H9 (cell line): ENCODE results near the gene ACOT11. TPM values are rescaled to one million over a fixed set of nuclear protein-coding genes. Genes with fewer than 3 reads are reported as not detected.

ENCODE experiments used
- DNase-seq: peaks from one replicate; pipeline ENCODE4 v3.0.0-alpha.2; 2017
- H2AFZ ChIP-seq: one replicate; pipeline ENCODE4 v1.6.1; 2013; ENCODE audit warnings: mild to moderate bottlenecking, low read length, control low read depth, moderate library complexity
- H2AK5ac ChIP-seq: 2 replicates; pipeline ENCODE4 v1.6.1; 2013; ENCODE audit warnings: low read length, control low read depth, mixed read lengths; ENCODE audit not compliant: insufficient read length
- H2BK120ac ChIP-seq: one replicate; pipeline ENCODE4 v1.6.1; 2013; ENCODE audit warnings: low read depth, mild to moderate bottlenecking, low read length, control low read depth, inconsistent platforms; ENCODE audit not compliant: poor library complexity, severe bottlenecking
- H2BK12ac ChIP-seq: 2 replicates; pipeline ENCODE4 v1.6.1; 2013; ENCODE audit warnings: low read length, control low read depth, mixed read lengths, low read depth; ENCODE audit not compliant: insufficient read length
- H2BK15ac ChIP-seq: 2 replicates; pipeline ENCODE4 v1.6.1; 2013; ENCODE audit warnings: low read depth, low read length, control low read depth
- H2BK20ac ChIP-seq: one replicate; pipeline ENCODE4 v1.6.1; 2013; ENCODE audit warnings: low read depth, mild to moderate bottlenecking, low read length, control low read depth, inconsistent platforms; ENCODE audit not compliant: poor library complexity, severe bottlenecking
- H2BK5ac ChIP-seq: 2 replicates; pipeline ENCODE4 v1.6.1; 2013; ENCODE audit warnings: low read length, control low read depth, mixed read lengths; ENCODE audit not compliant: insufficient read length
- H3K14ac ChIP-seq: 2 replicates; pipeline ENCODE4 v1.6.1; 2013; ENCODE audit warnings: low read length, control low read depth; ENCODE audit not compliant: insufficient read depth
- H3K18ac ChIP-seq: 2 replicates; pipeline ENCODE4 v1.6.1; 2013; ENCODE audit warnings: low read depth, mild to moderate bottlenecking, mixed read lengths, low read length, control low read depth; ENCODE audit not compliant: insufficient read length
- H3K23ac ChIP-seq: 2 replicates; pipeline ENCODE4 v1.6.1; 2013; ENCODE audit warnings: low read length, control low read depth, mixed read lengths, low read depth; ENCODE audit not compliant: insufficient read length
- H3K23me2 ChIP-seq: 2 replicates; pipeline ENCODE4 v1.6.1; 2013; ENCODE audit warnings: low read depth, mild to moderate bottlenecking, mixed read lengths, low read length, control low read depth; ENCODE audit not compliant: insufficient read length, poor library complexity, severe bottlenecking
- H3K27ac ChIP-seq: 2 replicates; pipeline ENCODE4 v1.5.1; 2013; ENCODE audit warnings: low read length, control low read depth, mixed read lengths, low read depth; ENCODE audit not compliant: insufficient read length
- H3K27me3 ChIP-seq: 2 replicates; pipeline ENCODE4 v1.6.1; 2013; ENCODE audit warnings: low read length, control low read depth, inconsistent platforms; ENCODE audit not compliant: insufficient read depth
- H3K4ac ChIP-seq: 2 replicates; pipeline ENCODE4 v1.6.1; 2013; ENCODE audit warnings: low read depth, mild to moderate bottlenecking, control low read depth, inconsistent platforms, low read length, moderate library complexity
- H3K4me1 ChIP-seq: 2 replicates; pipeline ENCODE4 v1.6.1; 2013; ENCODE audit warnings: low read length, control low read depth, inconsistent platforms; ENCODE audit not compliant: insufficient read depth
- H3K4me2 ChIP-seq: 2 replicates; pipeline ENCODE4 v1.6.1; 2013; ENCODE audit warnings: low read length, control low read depth, mixed read lengths; ENCODE audit not compliant: insufficient read length, insufficient read depth
- H3K56ac ChIP-seq: 2 replicates; pipeline ENCODE4 v1.6.1; 2013; ENCODE audit warnings: low read depth, mild to moderate bottlenecking, mixed read lengths, low read length, control low read depth; ENCODE audit not compliant: insufficient read length
- H3K79me1 ChIP-seq: 2 replicates; pipeline ENCODE4 v1.6.1; 2013; ENCODE audit warnings: low read depth, mild to moderate bottlenecking, moderate library complexity, low read length, control low read depth, inconsistent platforms; ENCODE audit not compliant: insufficient read depth, poor library complexity, severe bottlenecking
- H3K79me2 ChIP-seq: 2 replicates; pipeline ENCODE4 v1.6.1; 2013; ENCODE audit warnings: low read length, control low read depth, inconsistent platforms; ENCODE audit not compliant: insufficient read depth
- H3K9ac ChIP-seq: 2 replicates; pipeline ENCODE4 v1.6.1; 2013; ENCODE audit warnings: low read length, control low read depth, mixed read lengths; ENCODE audit not compliant: insufficient read length; ENCODE audit errors: extremely low read depth
- H3K9me3 ChIP-seq: one replicate; pipeline ENCODE4 v1.6.1; 2013; ENCODE audit warnings: low read depth, low read length, inconsistent platforms; ENCODE audit not compliant: control insufficient read depth
- H3T11ph ChIP-seq: one replicate; pipeline ENCODE4 v1.6.1; 2013; ENCODE audit warnings: mild to moderate bottlenecking, low read length, control low read depth, inconsistent platforms
- H4K20me1 ChIP-seq: one replicate; pipeline ENCODE4 v1.6.1; 2013; ENCODE audit not compliant: control insufficient read depth, insufficient read length, insufficient read depth
- H4K5ac ChIP-seq: 2 replicates; pipeline ENCODE4 v1.6.1; 2013; ENCODE audit warnings: low read depth, mild to moderate bottlenecking, mixed read lengths, low read length, control low read depth; ENCODE audit not compliant: insufficient read length
- H4K8ac ChIP-seq: replicated peaks from 2 replicates; pipeline ENCODE4 v1.6.1; 2013; ENCODE audit warnings: low read length, control low read depth, mixed read lengths, low read depth; ENCODE audit not compliant: insufficient read length
- H4K91ac ChIP-seq: 2 replicates; pipeline ENCODE4 v1.6.1; 2013; ENCODE audit warnings: low read depth, mild to moderate bottlenecking, moderate library complexity, mixed read lengths, low read length, control low read depth; ENCODE audit not compliant: insufficient read length
- H3K27ac Mint-ChIP-seq, 3 experiments: 2 replicates in 2 of 3; 3 replicates in 1 of 3; pipeline ENCODE4 v1.8.0; 2020 to 2021; ENCODE audit warnings: mixed read lengths in 3 of 3, mild to moderate bottlenecking in 1 of 3, moderate library complexity in 1 of 3
- H3K27me3 Mint-ChIP-seq: 2 replicates; pipeline ENCODE4 v1.8.0; 2021; ENCODE audit warnings: low read depth, mild to moderate bottlenecking, moderate library complexity, mixed read lengths
- H3K36me3 Mint-ChIP-seq, 3 experiments: 2 replicates in 2 of 3; 3 replicates in 1 of 3; pipeline ENCODE4 v1.8.0; 2020 to 2021; ENCODE audit warnings: low read depth in 3 of 3, mixed read lengths in 3 of 3; ENCODE audit not compliant: insufficient read depth in 1 of 3
- H3K4me1 Mint-ChIP-seq, 2 experiments: 2 replicates each; pipeline ENCODE4 v1.8.0; 2020; ENCODE audit warnings: mixed read lengths in 2 of 2
- H3K4me3 Mint-ChIP-seq, 2 experiments: 2 replicates in 1 of 2; 3 replicates in 1 of 2; pipeline ENCODE4 v1.8.0; 2020 to 2021; ENCODE audit warnings: mild to moderate bottlenecking in 2 of 2, mixed read lengths in 2 of 2, moderate library complexity in 1 of 2
- H3K9me3 Mint-ChIP-seq, 2 experiments: 2 replicates in 1 of 2; 3 replicates in 1 of 2; pipeline ENCODE4 v1.8.0; 2020; ENCODE audit warnings: mild to moderate bottlenecking in 2 of 2, mixed read lengths in 2 of 2, moderate library complexity in 1 of 2
- WGBS: extraction: QIAGEN DNeasy Blood & Tissue Kit; methylation state at CpG from one replicate; pipeline ENCODE4 v1.1.7; 2013; ENCODE audit warnings: missing lambda C conversion rate, low lambda C conversion rate, mixed read lengths; ENCODE audit not compliant: insufficient read length; ENCODE audit errors: extremely low coverage; 5-methylcytosine and 5-hydroxymethylcytosine counted together
- total RNA-seq: library from RNA; stranded (reverse); gene quantifications from 2 replicates; pipeline ENCODE4 v1.2.1, GENCODE V29; 2021
- TF ChIP-seq, protein P1 (sequence below): fragments of 200-600 bp; sonication (generic); conservative IDR thresholded peaks from 3 replicates; pipeline ENCODE4 v1.8.0; 2021; ENCODE audit warnings: antibody characterized with exemption, mild to moderate bottlenecking

Gene ACOT11
- total RNA-seq, 1 experiment from 2014 or later: 4.0 TPM

DNA sequence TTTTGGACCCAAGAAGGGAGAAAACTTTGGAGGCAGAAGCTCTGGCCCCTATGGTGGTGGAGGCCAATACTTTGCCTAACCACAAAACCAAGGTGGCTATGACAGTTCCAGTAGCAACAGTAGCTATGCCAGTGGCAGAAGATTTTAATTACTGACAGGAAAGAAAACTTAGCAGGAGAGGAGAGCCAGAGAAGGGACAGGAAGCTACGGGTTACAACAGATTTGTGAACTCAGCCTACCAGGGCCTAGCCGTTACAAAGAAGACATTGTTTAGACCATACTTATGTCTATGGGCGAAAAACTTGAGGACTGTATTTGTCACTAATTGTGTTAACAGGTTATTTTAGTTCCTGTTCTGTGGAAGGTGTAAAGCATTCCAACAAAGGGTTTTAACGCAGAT is 10.4 kb upstream of the ACOT11 start:
- Histone ChIP-seq H2AK5ac (no peak overlapping the region), H3K79me2 (no peaks in the 10 kb centered on the region), H3K14ac (no peak overlapping the region), H4K5ac (no peak overlapping the region), H3K56ac (no peak overlapping the region), H3K9ac (no peak overlapping the region), H2AFZ (no peak overlapping the region), H3K79me1 (no peaks in the 10 kb centered on the region), H3K23ac (no peak overlapping the region), H4K8ac (no peak overlapping the region), H3K4me1 (no peaks in the 10 kb centered on the region), H2BK5ac (no peak overlapping the region), H3K9me3 (no peaks in the 10 kb centered on the region), H3K4me2 (no peak overlapping the region), H2BK120ac (no peak overlapping the region), H2BK12ac (no peak overlapping the region), H4K91ac (no peak overlapping the region), H3K4ac (no peak overlapping the region), H3K18ac (no peak overlapping the region), H2BK20ac (no peak overlapping the region), H3K27me3 (no peaks in the 10 kb centered on the region), H4K20me1 (no peaks in the 10 kb centered on the region), H3K23me2 (peaks cover 3% of the 10 kb centered on the region), H2BK15ac (no peak overlapping the region), H3T11ph (no peak overlapping the region), H3K27ac (no peak overlapping the region)
- TF ChIP-seq, protein P1, sequence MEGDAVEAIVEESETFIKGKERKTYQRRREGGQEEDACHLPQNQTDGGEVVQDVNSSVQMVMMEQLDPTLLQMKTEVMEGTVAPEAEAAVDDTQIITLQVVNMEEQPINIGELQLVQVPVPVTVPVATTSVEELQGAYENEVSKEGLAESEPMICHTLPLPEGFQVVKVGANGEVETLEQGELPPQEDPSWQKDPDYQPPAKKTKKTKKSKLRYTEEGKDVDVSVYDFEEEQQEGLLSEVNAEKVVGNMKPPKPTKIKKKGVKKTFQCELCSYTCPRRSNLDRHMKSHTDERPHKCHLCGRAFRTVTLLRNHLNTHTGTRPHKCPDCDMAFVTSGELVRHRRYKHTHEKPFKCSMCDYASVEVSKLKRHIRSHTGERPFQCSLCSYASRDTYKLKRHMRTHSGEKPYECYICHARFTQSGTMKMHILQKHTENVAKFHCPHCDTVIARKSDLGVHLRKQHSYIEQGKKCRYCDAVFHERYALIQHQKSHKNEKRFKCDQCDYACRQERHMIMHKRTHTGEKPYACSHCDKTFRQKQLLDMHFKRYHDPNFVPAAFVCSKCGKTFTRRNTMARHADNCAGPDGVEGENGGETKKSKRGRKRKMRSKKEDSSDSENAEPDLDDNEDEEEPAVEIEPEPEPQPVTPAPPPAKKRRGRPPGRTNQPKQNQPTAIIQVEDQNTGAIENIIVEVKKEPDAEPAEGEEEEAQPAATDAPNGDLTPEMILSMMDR: no peak
- Mint-ChIP-seq H3K9me3 (peaks cover 0 to 3% of the 10 kb centered on the region in 2 experiments; a peak in 1 of 5 replicates), H3K27ac (no peak overlapping the region; a peak in 1 of 7 replicates), H3K27me3 (peaks cover 2% of the 10 kb centered on the region; the same call in 1 of the 2 replicates), H3K4me3 (no peak overlapping the region), H3K4me1 (peaks cover 13 to 15% of the 10 kb centered on the region in 2 experiments), H3K36me3 (no peaks in the 10 kb centered on the region)
- no peak for DNase-seq
- no CpG with 5 or more reads among the region's 4 CpGs for WGBS
